Measurements from ENCODE around the gene MASP2.

MASP2 gene

DNA sequence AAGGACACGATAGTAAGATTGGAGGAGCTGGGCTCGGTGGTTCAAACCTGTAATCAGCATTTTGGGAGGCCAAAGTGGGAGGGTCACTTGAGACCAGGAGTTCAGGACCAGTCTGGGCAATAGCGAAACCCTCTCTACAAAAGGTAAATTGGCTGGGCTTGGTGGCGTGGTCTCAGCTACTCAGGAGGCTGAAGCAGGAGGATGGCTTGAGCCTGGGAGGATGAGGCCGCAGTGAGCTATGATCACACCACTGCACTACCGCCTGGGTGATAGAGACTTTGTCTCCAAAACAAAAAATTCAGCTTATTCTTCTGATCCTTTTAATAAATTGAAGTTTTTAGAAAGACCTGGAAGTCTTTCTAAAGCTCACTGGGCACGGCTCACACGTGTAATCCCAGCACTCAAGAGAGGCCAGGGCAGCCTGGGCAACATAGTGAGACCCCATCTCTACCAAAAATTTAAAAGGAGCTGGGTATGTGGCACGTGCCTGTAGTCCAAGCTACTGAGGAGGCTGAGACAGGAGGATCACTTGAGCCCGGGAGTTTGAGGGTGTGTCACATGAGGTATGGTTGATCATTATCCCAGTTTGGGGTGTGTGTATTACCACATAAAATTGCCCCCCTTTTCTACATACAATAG is 15.3 kb downstream of the MASP2 start:
- peaks cover 25% of the 10 kb centered on the region for H3F3A ChIP-seq (ENCODE audit: control insufficient read depth, insufficient read depth)
- no peaks in the 10 kb centered on the region for H3K9me3 ChIP-seq (ENCODE audit: control insufficient read depth, insufficient read depth, low read length)
- no peak overlapping the region for H3K4me2 ChIP-seq (ENCODE audit: low read length)
- no peaks in the 10 kb centered on the region for H3K27me3 ChIP-seq (ENCODE audit: control insufficient read depth, low read length)
- no peak overlapping the region for H3K4me3 ChIP-seq (ENCODE audit: low read length)
- H3K36me3 ChIP-seq (ENCODE audit: control insufficient read depth, low read length): peaks cover 17% of the 10 kb centered on the region
- no peak overlapping the region for H3K27ac ChIP-seq (ENCODE audit: low read depth, low read length)
- no peaks in the 10 kb centered on the region for H3K9me2 ChIP-seq (replicated peaks; ENCODE audit: control insufficient read depth, low read length)
- TF ChIP-seq, protein P1, sequence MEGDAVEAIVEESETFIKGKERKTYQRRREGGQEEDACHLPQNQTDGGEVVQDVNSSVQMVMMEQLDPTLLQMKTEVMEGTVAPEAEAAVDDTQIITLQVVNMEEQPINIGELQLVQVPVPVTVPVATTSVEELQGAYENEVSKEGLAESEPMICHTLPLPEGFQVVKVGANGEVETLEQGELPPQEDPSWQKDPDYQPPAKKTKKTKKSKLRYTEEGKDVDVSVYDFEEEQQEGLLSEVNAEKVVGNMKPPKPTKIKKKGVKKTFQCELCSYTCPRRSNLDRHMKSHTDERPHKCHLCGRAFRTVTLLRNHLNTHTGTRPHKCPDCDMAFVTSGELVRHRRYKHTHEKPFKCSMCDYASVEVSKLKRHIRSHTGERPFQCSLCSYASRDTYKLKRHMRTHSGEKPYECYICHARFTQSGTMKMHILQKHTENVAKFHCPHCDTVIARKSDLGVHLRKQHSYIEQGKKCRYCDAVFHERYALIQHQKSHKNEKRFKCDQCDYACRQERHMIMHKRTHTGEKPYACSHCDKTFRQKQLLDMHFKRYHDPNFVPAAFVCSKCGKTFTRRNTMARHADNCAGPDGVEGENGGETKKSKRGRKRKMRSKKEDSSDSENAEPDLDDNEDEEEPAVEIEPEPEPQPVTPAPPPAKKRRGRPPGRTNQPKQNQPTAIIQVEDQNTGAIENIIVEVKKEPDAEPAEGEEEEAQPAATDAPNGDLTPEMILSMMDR (IDR thresholded peaks at IDR 0.05; ENCODE audit: low read depth, low read length, poor library complexity, severe bottlenecking): no peak
- TF ChIP-seq EZH2phosphoT487 (IDR thresholded peaks at IDR 0.05; ENCODE audit: borderline replicate concordance, low read length): no peak
- no peaks in the 10 kb centered on the region for H3K4me1 ChIP-seq (ENCODE audit: control insufficient read depth, low read length)
- no peaks in the 10 kb centered on the region for H3K79me2 ChIP-seq (ENCODE audit: control insufficient read depth, low read length)
- H4K20me1 ChIP-seq (ENCODE audit: control insufficient read depth, insufficient read depth, low read depth, low read length): no peaks in the 10 kb centered on the region

DNA sequence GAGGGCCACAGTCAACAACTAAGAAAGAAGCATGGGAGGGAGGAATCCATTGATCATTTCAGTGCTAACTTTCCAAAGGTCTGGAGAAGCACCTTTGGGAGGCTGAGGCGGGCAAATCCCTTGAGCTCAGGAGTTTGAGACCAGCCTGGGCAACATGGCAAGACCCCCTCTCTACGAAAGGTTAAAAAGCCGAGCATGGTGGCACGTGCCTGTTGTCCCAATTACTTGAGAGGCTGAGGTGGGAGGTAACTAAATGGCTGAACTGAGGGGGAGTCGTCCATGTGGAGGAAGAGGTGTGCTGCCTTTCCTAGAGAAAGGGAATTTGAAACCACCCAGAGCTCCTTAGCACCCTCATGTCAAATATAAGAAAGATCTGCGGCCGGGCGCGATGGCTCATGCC is 16.2 kb downstream of the MASP2 start:
- Histone ChIP-seq H3K27me3 (ENCODE audit: control insufficient read depth, low read length) (no peaks in the 10 kb centered on the region), H3F3A (ENCODE audit: control insufficient read depth, insufficient read depth) (peaks cover 34% of the 10 kb centered on the region), H3K79me2 (ENCODE audit: control insufficient read depth, low read length) (no peaks in the 10 kb centered on the region), H3K9me3 (ENCODE audit: control insufficient read depth, insufficient read depth, low read length) (no peaks in the 10 kb centered on the region), H3K4me1 (ENCODE audit: control insufficient read depth, low read length) (no peaks in the 10 kb centered on the region), H3K36me3 (ENCODE audit: control insufficient read depth, low read length) (peaks cover 26% of the 10 kb centered on the region), H3K27ac (ENCODE audit: low read depth, low read length) (no peak overlapping the region), H4K20me1 (ENCODE audit: control insufficient read depth, insufficient read depth, low read depth, low read length) (no peaks in the 10 kb centered on the region; the same call in 1 of the 2 replicates), H3K4me2 (ENCODE audit: low read length) (no peak overlapping the region), H3K9me2 (replicated peaks; ENCODE audit: control insufficient read depth, low read length) (no peaks in the 10 kb centered on the region), H3K4me3 (ENCODE audit: low read length) (no peak overlapping the region)
- TF ChIP-seq, protein P1 (IDR thresholded peaks at IDR 0.05; ENCODE audit: low read depth, low read length, poor library complexity, severe bottlenecking): no peak
- TF ChIP-seq EZH2phosphoT487 (IDR thresholded peaks at IDR 0.05; ENCODE audit: borderline replicate concordance, low read length): no peak

DNA sequence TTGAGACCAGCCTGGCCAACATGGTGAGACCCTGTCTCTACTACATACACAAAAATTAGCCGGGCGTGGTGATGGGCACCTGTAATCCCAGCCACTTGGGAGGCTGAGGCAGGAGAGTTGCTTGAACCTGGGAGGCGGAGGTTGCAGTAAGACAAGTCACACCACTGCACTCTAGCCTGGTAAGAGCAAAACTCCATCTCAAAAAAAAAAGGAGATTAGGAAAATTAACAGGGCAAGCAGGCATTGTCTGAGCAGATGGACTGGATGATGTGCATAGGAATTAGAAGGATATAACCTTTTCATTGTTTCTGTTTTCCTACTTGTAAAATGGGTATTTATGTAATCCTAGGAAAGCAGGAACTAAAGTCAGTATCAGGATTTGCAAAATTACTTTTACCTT is 19.0 kb downstream of the MASP2 start:
- no peak overlapping the region for H3K27ac ChIP-seq (ENCODE audit: low read depth, low read length)
- peaks cover 8% of the 10 kb centered on the region; the same call in 1 of the 2 replicates for H4K20me1 ChIP-seq (ENCODE audit: control insufficient read depth, insufficient read depth, low read depth, low read length)
- H3K79me2 ChIP-seq (ENCODE audit: control insufficient read depth, low read length): peaks cover 4% of the 10 kb centered on the region; the same call in 1 of the 2 replicates
- no peak overlapping the region for H3K4me2 ChIP-seq (ENCODE audit: low read length)
- no peaks in the 10 kb centered on the region for H3K4me1 ChIP-seq (ENCODE audit: control insufficient read depth, low read length)
- no peaks in the 10 kb centered on the region for H3K9me3 ChIP-seq (ENCODE audit: control insufficient read depth, insufficient read depth, low read length)
- H3F3A ChIP-seq (ENCODE audit: control insufficient read depth, insufficient read depth): peaks cover 51% of the 10 kb centered on the region
- no peaks in the 10 kb centered on the region for H3K27me3 ChIP-seq (ENCODE audit: control insufficient read depth, low read length)
- H3K9me2 ChIP-seq (replicated peaks; ENCODE audit: control insufficient read depth, low read length): no peaks in the 10 kb centered on the region
- no peak for TF ChIP-seq EZH2phosphoT487 (IDR thresholded peaks at IDR 0.05; ENCODE audit: borderline replicate concordance, low read length)
- TF ChIP-seq, protein P1 (IDR thresholded peaks at IDR 0.05; ENCODE audit: low read depth, low read length, poor library complexity, severe bottlenecking): no peak
- H3K4me3 ChIP-seq (ENCODE audit: low read length): no peak overlapping the region
- H3K36me3 ChIP-seq (ENCODE audit: control insufficient read depth, low read length): peaks cover 52% of the 10 kb centered on the region
